ENCODE data around the gene COQ8A.

COQ8A gene

GRCh38 chr1:226980565-226981385, 40.7 kb downstream of the COQ8A start:
- no peak for TF ChIP-seq CTCF (IDR thresholded peaks at IDR 0.05; ENCODE audit: borderline replicate concordance, insufficient read depth, low read depth, low read length)
- no peak overlapping the region for H3K4me3 ChIP-seq (ENCODE audit: low read depth, low read length)

GRCh38 chr1:226981386-226981817, 41.3 kb downstream of the COQ8A start:
- H3K4me3 ChIP-seq (ENCODE audit: low read depth, low read length) = no peak overlapping the region
- TF ChIP-seq CTCF (IDR thresholded peaks at IDR 0.05; ENCODE audit: borderline replicate concordance, insufficient read depth, low read depth, low read length) = no peak

- TF ChIP-seq CTCF (IDR thresholded peaks at IDR 0.05; ENCODE audit: borderline replicate concordance, insufficient read depth, low read depth, low read length) = no peak
- H3K4me3 ChIP-seq (ENCODE audit: low read depth, low read length) = no peak overlapping the region
Observed at GRCh38 chr1:226981838-226982237, 41.7 kb downstream of the COQ8A start.

- H3K4me3 ChIP-seq (ENCODE audit: low read depth, low read length) = no peak overlapping the region
- no peak for TF ChIP-seq CTCF (IDR thresholded peaks at IDR 0.05; ENCODE audit: borderline replicate concordance, insufficient read depth, low read depth, low read length)
Observed at GRCh38 chr1:226982451-226983177, 42.5 kb downstream of the COQ8A start.

GRCh38 chr1:226983247-226983991, 43.3 kb downstream of the COQ8A start:
- H3K4me3 ChIP-seq (ENCODE audit: low read depth, low read length) = no peak overlapping the region
- TF ChIP-seq CTCF (IDR thresholded peaks at IDR 0.05; ENCODE audit: borderline replicate concordance, insufficient read depth, low read depth, low read length) = no peak

- no peak for TF ChIP-seq CTCF (IDR thresholded peaks at IDR 0.05; ENCODE audit: borderline replicate concordance, insufficient read depth, low read depth, low read length)
Observed at GRCh38 chr1:226983992-226984364, 43.9 kb downstream of the COQ8A start.

More at GRCh38 chr1:226983992-226984364, 43.9 kb downstream of the COQ8A start:
- no peak overlapping the region for H3K4me3 ChIP-seq (ENCODE audit: low read depth, low read length)
